ENCODE data around the gene KCNH1. TPM values are rescaled to one million over a fixed set of nuclear protein-coding genes. Genes with fewer than 3 reads are reported as not detected.

The KCNH1 gene
- total and polyA plus RNA-seq, 2 of the 4 experiments (the other 2 are of a cell fraction) = 0.27 to 0.54 TPM

DNA sequence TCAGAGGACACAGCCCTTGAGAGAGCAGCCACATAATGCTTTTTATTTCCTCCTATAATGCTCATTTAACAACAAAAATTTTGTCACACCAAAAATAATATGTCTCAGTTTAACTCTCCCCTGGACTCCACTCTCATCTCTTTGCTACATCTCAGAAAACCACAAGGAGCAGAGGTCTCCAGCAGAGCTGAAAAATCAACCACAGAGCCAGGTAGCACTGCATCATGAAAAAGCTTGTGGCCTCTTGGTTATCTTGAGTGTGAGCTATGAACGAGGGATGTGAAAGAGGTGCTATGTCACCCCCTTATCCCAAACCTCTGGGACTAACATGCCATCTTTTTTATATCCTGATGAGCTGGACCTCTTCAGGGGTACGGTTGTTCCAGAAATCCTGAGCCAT, 44.4 kb downstream of the KCNH1 start:
- no peak overlapping the region for H3K18ac ChIP-seq (ENCODE audit: low read depth, low read length)
- no peak overlapping the region for H2BK5ac ChIP-seq (ENCODE audit: low read depth, low read length, poor library complexity, severe bottlenecking)
- no peaks in the 10 kb centered on the region for H3K9me1 ChIP-seq (ENCODE audit: insufficient read depth, low read length)
- ChIA-PET POLR2A (ENCODE audit: unreplicated experiment) (no interaction called here), CTCF (no interaction called here)
- H2AFZ ChIP-seq (replicated peaks; ENCODE audit: low read length, poor library complexity) = no peak overlapping the region
- no peak overlapping the region for H2AK5ac ChIP-seq (ENCODE audit: low read depth, low read length)
- no TSS peak for BruUV-seq (replicated peaks)
- no peak overlapping the region for H3K14ac ChIP-seq (replicated peaks; ENCODE audit: low read depth, low read length)
- H3K56ac ChIP-seq (ENCODE audit: extremely low read depth, insufficient read depth, low read length) = no peak overlapping the region
- no peak for DNase-seq
- H2BK120ac ChIP-seq (ENCODE audit: low read depth, low read length) = no peak overlapping the region
- no peak overlapping the region for H4K5ac ChIP-seq (ENCODE audit: low read depth, low read length)
- no peak for ATAC-seq (ENCODE audit: low read depth)
- dilution Hi-C loops (cut with HindIII; ENCODE audit: low sequenced_read_pairs, unreplicated experiment) (no loop called here), intact Hi-C loops (cut with micrococcal nuclease) (no loop called here), in situ Hi-C loops (cut with MboI; ENCODE audit: low sequenced_read_pairs) (no loop called here)
- H4K91ac ChIP-seq (ENCODE audit: insufficient read depth, low read depth, low read length) = no peak overlapping the region
- no peak overlapping the region for H2AK9ac ChIP-seq (replicated peaks; ENCODE audit: low read depth, low read length, poor library complexity)
- no peaks in the 10 kb centered on the region for H3K36me3 ChIP-seq (ENCODE audit: control insufficient read depth, insufficient read depth, low read length)
- no peak for TF ChIP-seq MAFK (IDR thresholded peaks at IDR 0.05; ENCODE audit: low read depth, low read length)
- TF ChIP-seq, protein P1, sequence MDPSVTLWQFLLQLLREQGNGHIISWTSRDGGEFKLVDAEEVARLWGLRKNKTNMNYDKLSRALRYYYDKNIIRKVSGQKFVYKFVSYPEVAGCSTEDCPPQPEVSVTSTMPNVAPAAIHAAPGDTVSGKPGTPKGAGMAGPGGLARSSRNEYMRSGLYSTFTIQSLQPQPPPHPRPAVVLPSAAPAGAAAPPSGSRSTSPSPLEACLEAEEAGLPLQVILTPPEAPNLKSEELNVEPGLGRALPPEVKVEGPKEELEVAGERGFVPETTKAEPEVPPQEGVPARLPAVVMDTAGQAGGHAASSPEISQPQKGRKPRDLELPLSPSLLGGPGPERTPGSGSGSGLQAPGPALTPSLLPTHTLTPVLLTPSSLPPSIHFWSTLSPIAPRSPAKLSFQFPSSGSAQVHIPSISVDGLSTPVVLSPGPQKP (IDR thresholded peaks at IDR 0.05; ENCODE audit: borderline replicate concordance, low read depth, low read length) = no peak
- no peak for TF ChIP-seq SMC3 (IDR thresholded peaks at IDR 0.05; ENCODE audit: low read depth, low read length)
- TF ChIP-seq RAD21 (IDR thresholded peaks at IDR 0.05; ENCODE audit: low read length) = no peak
- no peak for TF ChIP-seq MXI1 (IDR thresholded peaks at IDR 0.05; ENCODE audit: borderline replicate concordance, low read depth, low read length)
- TF ChIP-seq RCOR1 (IDR thresholded peaks at IDR 0.05; ENCODE audit: insufficient replicate concordance, low read length) = no peak
- no peak for TF ChIP-seq RFX5 (IDR thresholded peaks at IDR 0.05; ENCODE audit: low read depth, low read length)
- TF ChIP-seq, protein P2, sequence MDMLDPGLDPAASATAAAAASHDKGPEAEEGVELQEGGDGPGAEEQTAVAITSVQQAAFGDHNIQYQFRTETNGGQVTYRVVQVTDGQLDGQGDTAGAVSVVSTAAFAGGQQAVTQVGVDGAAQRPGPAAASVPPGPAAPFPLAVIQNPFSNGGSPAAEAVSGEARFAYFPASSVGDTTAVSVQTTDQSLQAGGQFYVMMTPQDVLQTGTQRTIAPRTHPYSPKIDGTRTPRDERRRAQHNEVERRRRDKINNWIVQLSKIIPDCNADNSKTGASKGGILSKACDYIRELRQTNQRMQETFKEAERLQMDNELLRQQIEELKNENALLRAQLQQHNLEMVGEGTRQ (IDR thresholded peaks at IDR 0.05; ENCODE audit: low read depth, low read length) = no peak
- TF ChIP-seq CEBPB (IDR thresholded peaks at IDR 0.05; ENCODE audit: low read depth, low read length) = no peak
- TF ChIP-seq POLR2A (IDR thresholded peaks at IDR 0.05; ENCODE audit: low read depth, low read length) = no peak
- no peak for TF ChIP-seq BHLHE40 (IDR thresholded peaks at IDR 0.05; ENCODE audit: low read depth, low read length)
- no peak for TF ChIP-seq MAZ (IDR thresholded peaks at IDR 0.05; ENCODE audit: borderline replicate concordance, low read depth, low read length)
- no peak overlapping the region for H3K4ac ChIP-seq (ENCODE audit: low read depth, low read length)
- H3K4me3 ChIP-seq (ENCODE audit: insufficient read depth, low read depth, low read length) = no peak overlapping the region
- H3K9me3 ChIP-seq (ENCODE audit: control insufficient read depth, insufficient read depth, low read length) = no peaks in the 10 kb centered on the region
- no peak overlapping the region for H2BK15ac ChIP-seq (ENCODE audit: low read depth, low read length)
- no peak overlapping the region for H3K4me2 ChIP-seq (ENCODE audit: low read depth, low read length)
- no peaks in the 10 kb centered on the region for H3K4me1 ChIP-seq (ENCODE audit: control insufficient read depth, insufficient read depth, low read length)
- no peak overlapping the region for H4K8ac ChIP-seq (ENCODE audit: low read depth in 2 of 2, low read length in 2 of 2)
- no peak overlapping the region for H3K9ac ChIP-seq (ENCODE audit: low read depth, low read length)
- H2BK20ac ChIP-seq (ENCODE audit: low read depth, low read length) = no peak overlapping the region
- H3K27ac ChIP-seq (ENCODE audit: insufficient read depth, low read length) = no peak overlapping the region
- H4K20me1 ChIP-seq (ENCODE audit: insufficient read depth, low read length) = no peaks in the 10 kb centered on the region
- WGBS, 2 experiments (ENCODE audit: extremely low coverage in 2 of 2, insufficient read length in 1 of 2) = no CpG with 5 or more reads among the region's 2 CpGs
- no peaks in the 10 kb centered on the region for H3K79me1 ChIP-seq (ENCODE audit: low read depth in 1 of 2, low read length in 2 of 2)
- no peak overlapping the region for H3K23ac ChIP-seq (ENCODE audit: low read depth, low read length)
- H3K27me3 ChIP-seq (ENCODE audit: control insufficient read depth, insufficient read depth, low read length) = no peaks in the 10 kb centered on the region
